GM12878 (cell line): Measurements from ENCODE around the gene DTNBP1. TPM values are rescaled to one million over a fixed set of nuclear protein-coding genes. Genes with fewer than 3 reads are reported as not detected.

Experiments used
- ATAC-seq: fragments of 200-7000 bp; cut with Tn5 transposase; 3 replicates; pipeline ENCODE4 v1.9.1; 2020; ENCODE audit warnings: mild to moderate bottlenecking, moderate library complexity
- BruUV-seq: library from RNA; stranded (reverse); fragments of 400-500 nt; replicated peaks from 2 replicates; lab custom pipeline; 2021; lab: Mats Ljungman, UMichigan
- CTCF ChIA-PET: fragments of 300-600 bp; sonication (Branson Sonifier 250); formaldehyde crosslinking; extraction: SDS; loops from one replicate; lab custom pipeline; 2021; ENCODE audit warnings: inconsistent platforms; lab: Yijun Ruan, JAX
- POLR2A ChIA-PET: fragments of 350-600 bp; formaldehyde crosslinking; extraction: SDS; loops from one replicate; lab custom pipeline; 2021; ENCODE audit warnings: inconsistent platforms; lab: Charles Lee
- RAD21 ChIA-PET: fragments of 300-600 bp; sonication (Branson Sonifier 250); formaldehyde crosslinking; loops from one replicate; lab custom pipeline; 2023; ENCODE audit warnings: antibody characterized with exemption; ENCODE audit not compliant: unreplicated experiment; lab: Charles Lee
- SMC1A ChIA-PET: fragments of 300-600 bp; sonication (Branson Sonifier 250); formaldehyde crosslinking; loops from one replicate; lab custom pipeline; 2023; ENCODE audit not compliant: unreplicated experiment, uncharacterized antibody; lab: Charles Lee
- DNase-seq: peaks from one replicate; pipeline ENCODE4 v3.0.0-alpha.2; 2011; ENCODE audit warnings: low read depth, low spot score
- FAIRE-seq: peaks from 3 replicates; lab custom pipeline; 2011; peaks lifted over from hg19 to GRCh38; lab: Jason Lieb, UNC
- H2AFZ ChIP-seq: 2 replicates; pipeline ENCODE4 v1.6.0; 2011; ENCODE audit warnings: low read depth, low read length, control low read depth; ENCODE audit not compliant: control insufficient read depth
- H3K27ac ChIP-seq: 2 replicates; pipeline ENCODE4 v1.5.1; 2011; ENCODE audit warnings: control low read depth; ENCODE audit not compliant: control insufficient read depth, insufficient read depth
- H3K27me3 ChIP-seq, 2 experiments: replicated peaks in 1 of 2; 2 replicates each; pipeline versions ENCODE4 v1.6.0 to v1.6.1; 2011; ENCODE audit warnings: low read length in 1 of 2; ENCODE audit not compliant: control insufficient read depth in 2 of 2, insufficient read depth in 2 of 2
- H3K36me3 ChIP-seq, 2 experiments: 2 replicates each; pipeline ENCODE4 v1.5.1; 2011; ENCODE audit warnings: low read length in 1 of 2; ENCODE audit not compliant: control insufficient read depth in 2 of 2, insufficient read depth in 2 of 2
- H3K4me1 ChIP-seq: 2 replicates; pipeline ENCODE4 v1.6.1; 2011; ENCODE audit warnings: mild to moderate bottlenecking, low read length, moderate library complexity, mixed read lengths; ENCODE audit not compliant: control insufficient read depth, insufficient read depth
- H3K4me2 ChIP-seq: 2 replicates; pipeline ENCODE4 v1.6.0; 2011; ENCODE audit warnings: control low read depth; ENCODE audit not compliant: control insufficient read depth, insufficient read depth
- H3K4me3 ChIP-seq: fragments of 200-600 bp; sonication (generic); 2 replicates; pipeline ENCODE4 v1.5.1; 2016
- H3K79me2 ChIP-seq: 2 replicates; pipeline ENCODE4 v1.6.0; 2011; ENCODE audit warnings: low read length; ENCODE audit not compliant: control insufficient read depth, insufficient read depth
- H3K9ac ChIP-seq: 2 replicates; pipeline ENCODE4 v1.8.0; 2011; ENCODE audit warnings: low read length, control low read depth, mixed read lengths; ENCODE audit not compliant: control insufficient read depth, insufficient read depth
- H3K9me3 ChIP-seq: replicated peaks from 3 replicates; pipeline ENCODE4 v1.5.1; 2011; ENCODE audit warnings: mild to moderate bottlenecking, low read length; ENCODE audit not compliant: control insufficient read depth, insufficient read depth
- H4K20me1 ChIP-seq: 2 replicates; pipeline ENCODE4 v1.6.0; 2011; ENCODE audit not compliant: control insufficient read depth, insufficient read depth
- CBX3 ChIP-seq: fragments of 200-600 bp; sonication (generic); IDR thresholded peaks from 2 replicates; pipeline ENCODE4 v1.6.1; 2016; ENCODE audit warnings: low read depth, borderline replicate concordance
- EP300 ChIP-seq, 2 experiments: fragments of 150-350 bp in 1 of 2; IDR thresholded peaks; 2 replicates each; pipeline ENCODE4 v1.6.1; 2011 to 2012; ENCODE audit warnings: low read depth in 2 of 2, low read length in 2 of 2, borderline replicate concordance in 1 of 2, improper control_type of control experiment in 1 of 2, inconsistent platforms in 1 of 2; ENCODE audit not compliant: control insufficient read depth in 1 of 2
- IRF4 ChIP-seq: IDR thresholded peaks from 2 replicates; pipeline ENCODE4 v1.6.1; 2011; ENCODE audit warnings: low read depth, low read length
- MEF2A ChIP-seq: IDR thresholded peaks from 2 replicates; pipeline ENCODE4 v1.6.1; 2011; ENCODE audit warnings: low read depth, mild to moderate bottlenecking, low read length, moderate library complexity; ENCODE audit not compliant: insufficient read depth
- MTA3 ChIP-seq: IDR thresholded peaks from 2 replicates; pipeline ENCODE4 v1.6.1; 2012; ENCODE audit warnings: low read length, inconsistent platforms, borderline replicate concordance
- POU2F2 ChIP-seq: IDR thresholded peaks from 3 replicates; pipeline ENCODE4 v1.6.1; 2011; ENCODE audit warnings: low read depth, mild to moderate bottlenecking, low read length, borderline replicate concordance
- SRF ChIP-seq, 2 experiments: IDR thresholded peaks; 2 replicates each; pipeline ENCODE4 v1.6.1; 2011; ENCODE audit warnings: low read depth in 2 of 2, low read length in 2 of 2, mild to moderate bottlenecking in 1 of 2, moderate library complexity in 1 of 2
- WGBS: methylation state at CpG from one replicate; pipeline ENCODE4 v1.1.6; 2016; ENCODE audit warnings: low lambda C conversion rate; ENCODE audit not compliant: insufficient replicate concordance, insufficient coverage; ENCODE audit errors: missing lambda C conversion rate; 5-methylcytosine and 5-hydroxymethylcytosine counted together
- in situ Hi-C: fragments of 300-500 bp; cut with MboI; formaldehyde crosslinking; loops from 9 replicates; pipeline ENCODE4 v1.14.3; 2018; ENCODE audit warnings: mixed read lengths
- intact Hi-C: fragments of 100-400 bp; cut with micrococcal nuclease; formaldehyde crosslinking; loops from one replicate; pipeline ENCODE4 v1.14.2; 2022; ENCODE audit not compliant: unreplicated experiment
- polyA plus RNA-seq, 11 experiments: library from polyadenylated mRNA; depleted of rRNA in 4 of 11; unstranded in 6 of 11; stranded (reverse) in 5 of 11; fragments of >200 nt; fragmentation: Nextera tagmentation in 4 of 11; fragmentation: Illumina TruSeq in 1 of 11; extraction: Ambion mirVana in 4 of 11; extraction: Trizol in 1 of 11; gene quantifications; 1 replicate in 1 of 11; 2 replicates in 10 of 11; pipeline versions ENCODE4 v1.2.1 to v1.2.3, GENCODE V29; 2011 to 2016; ENCODE audit warnings: inconsistent platforms in 2 of 11, missing spikeins in 2 of 11, low read depth in 1 of 11
- total RNA-seq, 4 experiments: library from RNA; depleted of rRNA in 3 of 4; stranded (reverse); fragments of >200 nt in 3 of 4; fragmentation: Illumina TruSeq in 1 of 4; extraction: Trizol in 1 of 4; gene quantifications; 2 replicates each; pipeline versions ENCODE4 v1.2.1 to v1.2.3, GENCODE V29; 2013 to 2021
- TF ChIP-seq, protein P1 (sequence below): fragments of 450-650 bp; IDR thresholded peaks from 2 replicates; pipeline ENCODE4 v1.6.1; 2016; ENCODE audit warnings: mild to moderate bottlenecking
- TF ChIP-seq, protein P2 (sequence below): IDR thresholded peaks from 2 replicates; pipeline ENCODE4 v1.6.1; 2011; ENCODE audit warnings: mild to moderate bottlenecking, low read depth, low read length, moderate library complexity; ENCODE audit not compliant: insufficient replicate concordance

Gene DTNBP1
- total and polyA plus RNA-seq, 10 of the 15 experiments (the other 5 are each of a cell fraction or from before 2014, with no cell fraction given): 7.1 to 40.3 (median 20.1) TPM

DNA sequence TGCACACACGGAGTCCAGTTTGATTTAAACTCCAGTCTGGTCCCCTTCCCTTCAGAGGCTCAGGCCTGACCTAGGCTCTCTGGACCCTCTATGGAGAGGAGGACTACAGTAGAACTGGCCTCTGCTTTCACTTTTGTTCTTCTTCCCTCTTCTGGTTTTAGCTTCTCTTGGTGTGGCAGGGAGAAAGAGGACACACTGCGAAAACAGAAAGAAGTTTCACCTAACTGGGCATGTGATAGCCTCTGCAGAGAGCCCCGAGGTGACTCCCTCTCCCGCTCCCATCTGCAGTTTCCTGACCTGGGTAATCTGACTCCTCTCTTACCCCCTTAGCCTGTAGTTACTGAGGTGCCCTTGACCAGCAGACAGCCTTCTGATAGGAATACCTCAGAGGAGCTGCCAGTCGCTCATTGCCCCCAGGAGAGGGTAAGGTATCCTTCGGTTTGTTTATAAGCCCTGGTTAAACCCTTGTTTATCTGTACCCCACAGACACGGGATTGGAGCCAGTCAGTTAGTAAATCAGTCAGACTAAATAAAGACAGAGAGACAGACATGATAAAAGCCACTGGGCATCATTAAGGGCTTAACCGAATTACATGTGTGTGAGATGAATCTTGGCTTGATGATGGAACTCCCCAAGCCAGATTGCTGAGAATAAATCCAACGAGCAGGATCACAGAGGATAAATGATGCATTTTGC lies 12.0 kb upstream of the DTNBP1 start:
- Histone ChIP-seq H3K4me3 (no peak overlapping the region; the same call in 1 of the 2 replicates), H3K36me3 (no peaks in the 10 kb centered on the region), H3K27ac (no peak overlapping the region), H3K4me2 (no peak overlapping the region), H3K9me3 (no peaks in the 10 kb centered on the region; the same call in 2 of the 3 replicates), H3K4me1 (no peaks in the 10 kb centered on the region), H3K79me2 (no peaks in the 10 kb centered on the region), H3K9ac (no peak overlapping the region; the same call in 1 of the 2 replicates), H4K20me1 (no peaks in the 10 kb centered on the region), H2AFZ (no peak overlapping the region), H3K27me3 (no peaks in the 10 kb centered on the region)
- BruUV-seq: no TSS peak
- TF ChIP-seq, protein P1, sequence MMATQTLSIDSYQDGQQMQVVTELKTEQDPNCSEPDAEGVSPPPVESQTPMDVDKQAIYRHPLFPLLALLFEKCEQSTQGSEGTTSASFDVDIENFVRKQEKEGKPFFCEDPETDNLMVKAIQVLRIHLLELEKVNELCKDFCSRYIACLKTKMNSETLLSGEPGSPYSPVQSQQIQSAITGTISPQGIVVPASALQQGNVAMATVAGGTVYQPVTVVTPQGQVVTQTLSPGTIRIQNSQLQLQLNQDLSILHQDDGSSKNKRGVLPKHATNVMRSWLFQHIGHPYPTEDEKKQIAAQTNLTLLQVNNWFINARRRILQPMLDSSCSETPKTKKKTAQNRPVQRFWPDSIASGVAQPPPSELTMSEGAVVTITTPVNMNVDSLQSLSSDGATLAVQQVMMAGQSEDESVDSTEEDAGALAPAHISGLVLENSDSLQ: no peak
- TF ChIP-seq, protein P2, sequence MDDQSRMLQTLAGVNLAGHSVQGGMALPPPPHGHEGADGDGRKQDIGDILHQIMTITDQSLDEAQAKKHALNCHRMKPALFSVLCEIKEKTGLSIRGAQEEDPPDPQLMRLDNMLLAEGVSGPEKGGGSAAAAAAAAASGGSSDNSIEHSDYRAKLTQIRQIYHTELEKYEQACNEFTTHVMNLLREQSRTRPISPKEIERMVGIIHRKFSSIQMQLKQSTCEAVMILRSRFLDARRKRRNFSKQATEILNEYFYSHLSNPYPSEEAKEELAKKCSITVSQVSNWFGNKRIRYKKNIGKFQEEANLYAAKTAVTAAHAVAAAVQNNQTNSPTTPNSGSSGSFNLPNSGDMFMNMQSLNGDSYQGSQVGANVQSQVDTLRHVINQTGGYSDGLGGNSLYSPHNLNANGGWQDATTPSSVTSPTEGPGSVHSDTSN: no peak
- TF ChIP-seq EP300 (IDR thresholded peaks at IDR 0.05; ENCODE audit: borderline replicate concordance in 1 of 2, control insufficient read depth in 1 of 2, low read depth in 2 of 2, low read length in 2 of 2) (no peak), IRF4 (no peak), MTA3 (no peak), POU2F2 (no peak), CBX3 (no peak), MEF2A (no peak), SRF (IDR thresholded peaks at IDR 0.05; ENCODE audit: low read depth in 2 of 2, low read length in 2 of 2) (no peak)
- no peak; the same call in 1 of the 3 replicates for ATAC-seq
- no peak for DNase-seq
- WGBS: 51% methylated on average over 9 of the region's 9 CpGs
- intact Hi-C loops: no loop called here
- in situ Hi-C loops: no loop called here
- ChIA-PET POLR2A (interaction anchor here (0.6 to 2.3 kb wide), 3 partner anchors 8 to 472 kb away, joined by 3 to 9 read pairs (median 7); no protein-coding TSS in a partner anchor), SMC1A (interaction anchor here (1.2 to 1.9 kb wide), 3 partner anchors 10 to 54 kb away, joined by 3 to 5 read pairs (median 4); no protein-coding TSS in a partner anchor), CTCF (interaction anchor here (1.0 kb wide), 1 partner anchor 508 kb away, joined by 3 read pairs; no protein-coding TSS in a partner anchor), RAD21 (no interaction called here)
- no peak for FAIRE-seq
